HEK293 (cell line): ENCODE results near the gene FXN.
"Not testable (repeated sequence)": the region's sequence is repeated elsewhere in the genome, so short reads cannot be mapped to it uniquely, and the experiment has no call there.

Source experiments
- CTCF ChIA-PET: fragments of 350-600 bp; formaldehyde crosslinking; extraction: SDS; loops from one replicate; lab custom pipeline; 2021; ENCODE audit warnings: antibody characterized with exemption; lab: Yijun Ruan, JAX
- POLR2A ChIA-PET: fragments of 300-600 bp; formaldehyde crosslinking; extraction: SDS; loops from one replicate; lab custom pipeline; 2020; ENCODE audit warnings: antibody characterized with exemption, inconsistent platforms; lab: Yijun Ruan, JAX
- H3K27ac ChIP-seq: fragments of 200-500 bp; sonication (Bioruptor generic); 2 replicates; pipeline ENCODE4 v1.5.1; 2014; ENCODE audit warnings: low read depth, low read length, control low read depth, inconsistent platforms; ENCODE audit errors: extremely low read depth
- H3K36me3 ChIP-seq, 2 experiments: fragments of 200-500 bp in 1 of 2; sonication (Bioruptor generic) in 1 of 2; 1 replicate in 1 of 2; 2 replicates in 1 of 2; pipeline ENCODE4 v1.5.1; 2014 to 2017; ENCODE audit warnings: inconsistent platforms in 2 of 2, low read length in 2 of 2; ENCODE audit not compliant: control insufficient read depth in 2 of 2, insufficient read depth in 1 of 2
- H3K4me1 ChIP-seq: fragments of 200-500 bp; sonication (Bioruptor generic); 2 replicates; pipeline ENCODE4 v1.5.1; 2014; ENCODE audit warnings: mild to moderate bottlenecking, low read length, inconsistent platforms; ENCODE audit not compliant: control insufficient read depth, insufficient read depth
- H3K4me3 ChIP-seq: 2 replicates; pipeline ENCODE4 v1.5.1; 2011; ENCODE audit warnings: low read depth, mild to moderate bottlenecking, control low read depth, low read length, moderate library complexity
- H3K9me3 ChIP-seq: fragments of 200-500 bp; sonication (Bioruptor generic); 2 replicates; pipeline ENCODE4 v1.5.1; 2014; ENCODE audit warnings: low read depth, low read length, inconsistent platforms; ENCODE audit not compliant: control insufficient read depth, insufficient read depth
- GLI4 ChIP-seq: fragments of 450-650 bp; formaldehyde crosslinking; IDR thresholded peaks from 2 replicates; pipeline ENCODE4 v1.5.1; 2016; ENCODE audit warnings: missing biosample characterization, missing genetic modification characterization
- HOXC10 ChIP-seq: sonication (generic); formaldehyde crosslinking; IDR thresholded peaks from 2 replicates; pipeline ENCODE4 v1.8.1; 2023; ENCODE audit warnings: mild to moderate bottlenecking, missing genetic modification reagents
- KLF1 ChIP-seq: fragments of 450-650 bp; formaldehyde crosslinking; IDR thresholded peaks from 2 replicates; pipeline ENCODE4 v1.5.1; 2016; ENCODE audit warnings: missing biosample characterization, missing genetic modification characterization
- KLF16 ChIP-seq: fragments of 450-650 bp; formaldehyde crosslinking; IDR thresholded peaks from 2 replicates; pipeline ENCODE4 v1.5.1; 2017; ENCODE audit warnings: missing biosample characterization, missing genetic modification characterization
- OSR2 ChIP-seq: fragments of 450-650 bp; formaldehyde crosslinking; IDR thresholded peaks from 2 replicates; pipeline ENCODE4 v1.5.1; 2016; ENCODE audit warnings: missing biosample characterization, missing genetic modification characterization
- PRDM1 ChIP-seq: fragments of 450-650 bp; formaldehyde crosslinking; IDR thresholded peaks from 2 replicates; pipeline ENCODE4; 2016; ENCODE audit warnings: missing biosample characterization, missing genetic modification characterization
- ZEB2 ChIP-seq: fragments of 450-650 bp; formaldehyde crosslinking; IDR thresholded peaks from 2 replicates; pipeline ENCODE4 v1.5.1; 2016; ENCODE audit warnings: missing biosample characterization, missing genetic modification characterization
- ZNF121 ChIP-seq: fragments of 450-650 bp; formaldehyde crosslinking; IDR thresholded peaks from 2 replicates; pipeline ENCODE4 v1.5.1; 2016; ENCODE audit warnings: missing biosample characterization, missing genetic modification characterization
- ZNF133 ChIP-seq: fragments of 450-650 bp; formaldehyde crosslinking; IDR thresholded peaks from 2 replicates; pipeline ENCODE4 v1.5.1; 2016; ENCODE audit warnings: missing biosample characterization, missing genetic modification characterization
- ZNF157 ChIP-seq: fragments of 450-650 bp; formaldehyde crosslinking; IDR thresholded peaks from 2 replicates; pipeline ENCODE4 v1.5.1; 2016; ENCODE audit warnings: missing biosample characterization, missing genetic modification characterization
- ZNF311 ChIP-seq: fragments of 450-650 bp; formaldehyde crosslinking; IDR thresholded peaks from 2 replicates; pipeline ENCODE4 v1.5.1; 2017; ENCODE audit warnings: missing biosample characterization, missing genetic modification characterization, borderline replicate concordance
- ZNF366 ChIP-seq: fragments of 450-650 bp; formaldehyde crosslinking; conservative IDR thresholded peaks from 2 replicates; pipeline ENCODE4 v1.5.1; 2016; ENCODE audit warnings: missing biosample characterization, missing genetic modification characterization
- ZNF629 ChIP-seq: fragments of 450-650 bp; formaldehyde crosslinking; IDR thresholded peaks from 2 replicates; pipeline ENCODE4 v1.5.1; 2017; ENCODE audit warnings: missing biosample characterization, missing genetic modification characterization
- ZNF670 ChIP-seq: fragments of 450-650 bp; formaldehyde crosslinking; IDR thresholded peaks from 2 replicates; pipeline ENCODE4 v1.5.1; 2016; ENCODE audit warnings: missing biosample characterization, missing genetic modification characterization, low read depth
- ZSCAN16 ChIP-seq: fragments of 450-650 bp; formaldehyde crosslinking; IDR thresholded peaks from 2 replicates; pipeline ENCODE4 v1.5.1; 2016; ENCODE audit warnings: missing biosample characterization, missing genetic modification characterization
- TF ChIP-seq, protein P1 (sequence below): fragments of 450-650 bp; formaldehyde crosslinking; IDR thresholded peaks from 2 replicates; pipeline ENCODE4 v1.5.1; 2016; ENCODE audit warnings: missing biosample characterization, missing genetic modification characterization
- TF ChIP-seq, protein P2 (sequence below): IDR thresholded peaks from 2 replicates; pipeline ENCODE4 v1.6.1; 2011; ENCODE audit warnings: mild to moderate bottlenecking, low read depth, low read length, borderline replicate concordance

Gene FXN

DNA sequence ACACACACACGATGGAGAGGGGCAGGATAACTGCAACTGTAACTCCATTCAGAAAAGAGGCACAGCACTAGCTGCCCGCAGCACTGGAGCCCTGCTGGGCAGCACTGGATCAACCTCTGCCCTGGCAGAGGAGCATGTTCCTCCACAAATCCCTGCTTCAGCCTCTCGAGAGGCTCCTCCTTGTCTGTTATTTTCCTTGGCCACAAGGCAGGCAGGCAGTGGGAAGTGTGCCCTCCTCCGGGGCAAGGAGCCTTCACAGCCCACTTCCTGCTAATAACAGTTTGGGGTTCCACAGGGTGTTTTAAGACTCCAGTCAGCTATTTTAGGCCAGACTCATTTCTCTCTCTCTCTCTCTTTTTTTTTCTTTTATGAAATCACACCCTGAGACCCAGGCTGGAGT, 11.8 kb downstream of the FXN start:
- no peak for TF ChIP-seq ZNF133 (tag by site-specific recombination)
- TF ChIP-seq ZNF121 (tag by site-specific recombination), result no peak
- TF ChIP-seq, protein P1, sequence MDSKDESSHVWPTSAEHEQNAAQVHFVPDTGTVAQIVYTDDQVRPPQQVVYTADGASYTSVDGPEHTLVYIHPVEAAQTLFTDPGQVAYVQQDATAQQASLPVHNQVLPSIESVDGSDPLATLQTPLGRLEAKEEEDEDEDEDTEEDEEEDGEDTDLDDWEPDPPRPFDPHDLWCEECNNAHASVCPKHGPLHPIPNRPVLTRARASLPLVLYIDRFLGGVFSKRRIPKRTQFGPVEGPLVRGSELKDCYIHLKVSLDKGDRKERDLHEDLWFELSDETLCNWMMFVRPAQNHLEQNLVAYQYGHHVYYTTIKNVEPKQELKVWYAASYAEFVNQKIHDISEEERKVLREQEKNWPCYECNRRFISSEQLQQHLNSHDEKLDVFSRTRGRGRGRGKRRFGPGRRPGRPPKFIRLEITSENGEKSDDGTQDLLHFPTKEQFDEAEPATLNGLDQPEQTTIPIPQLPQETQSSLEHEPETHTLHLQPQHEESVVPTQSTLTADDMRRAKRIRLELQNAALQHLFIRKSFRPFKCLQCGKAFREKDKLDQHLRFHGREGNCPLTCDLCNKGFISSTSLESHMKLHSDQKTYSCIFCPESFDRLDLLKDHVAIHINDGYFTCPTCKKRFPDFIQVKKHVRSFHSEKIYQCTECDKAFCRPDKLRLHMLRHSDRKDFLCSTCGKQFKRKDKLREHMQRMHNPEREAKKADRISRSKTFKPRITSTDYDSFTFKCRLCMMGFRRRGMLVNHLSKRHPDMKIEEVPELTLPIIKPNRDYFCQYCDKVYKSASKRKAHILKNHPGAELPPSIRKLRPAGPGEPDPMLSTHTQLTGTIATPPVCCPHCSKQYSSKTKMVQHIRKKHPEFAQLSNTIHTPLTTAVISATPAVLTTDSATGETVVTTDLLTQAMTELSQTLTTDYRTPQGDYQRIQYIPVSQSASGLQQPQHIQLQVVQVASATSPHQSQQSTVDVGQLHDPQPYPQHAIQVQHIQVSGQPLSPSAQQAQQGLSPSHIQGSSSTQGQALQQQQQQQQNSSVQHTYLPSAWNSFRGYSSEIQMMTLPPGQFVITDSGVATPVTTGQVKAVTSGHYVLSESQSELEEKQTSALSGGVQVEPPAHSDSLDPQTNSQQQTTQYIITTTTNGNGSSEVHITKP (tag by site-specific recombination), result no peak
- no peak for TF ChIP-seq KLF1
- TF ChIP-seq OSR2 (tag by site-specific recombination), result no peak
- no peak for TF ChIP-seq ZEB2
- no peak for TF ChIP-seq GLI4 (tag by site-specific recombination)
- TF ChIP-seq PRDM1 (tag by site-specific recombination), result no peak
- TF ChIP-seq, protein P2, sequence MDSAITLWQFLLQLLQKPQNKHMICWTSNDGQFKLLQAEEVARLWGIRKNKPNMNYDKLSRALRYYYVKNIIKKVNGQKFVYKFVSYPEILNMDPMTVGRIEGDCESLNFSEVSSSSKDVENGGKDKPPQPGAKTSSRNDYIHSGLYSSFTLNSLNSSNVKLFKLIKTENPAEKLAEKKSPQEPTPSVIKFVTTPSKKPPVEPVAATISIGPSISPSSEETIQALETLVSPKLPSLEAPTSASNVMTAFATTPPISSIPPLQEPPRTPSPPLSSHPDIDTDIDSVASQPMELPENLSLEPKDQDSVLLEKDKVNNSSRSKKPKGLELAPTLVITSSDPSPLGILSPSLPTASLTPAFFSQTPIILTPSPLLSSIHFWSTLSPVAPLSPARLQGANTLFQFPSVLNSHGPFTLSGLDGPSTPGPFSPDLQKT, result no peak
- no peak for TF ChIP-seq ZNF157 (tag by site-specific recombination)
- peaks cover 3% of the 10 kb centered on the region; the same call in 1 of the 2 replicates for H3K4me1 ChIP-seq
- H3K4me3 ChIP-seq, result no peak overlapping the region
- no peak overlapping the region for H3K27ac ChIP-seq
- no peaks in the 10 kb centered on the region for H3K9me3 ChIP-seq
- ChIA-PET POLR2A (interaction anchor here (0.6 kb wide), 1 partner anchor 50 kb away, joined by 10 read pairs; no protein-coding TSS in a partner anchor), CTCF (interaction anchor here (1.1 to 13.2 kb wide), 3 partner anchors 9 to 148 kb away, joined by 4 to 209 read pairs (median 5); no protein-coding TSS in a partner anchor)
- peaks cover 0 to 43% of the 10 kb centered on the region in 2 experiments; a peak in 2 of 3 replicates for H3K36me3 ChIP-seq

DNA sequence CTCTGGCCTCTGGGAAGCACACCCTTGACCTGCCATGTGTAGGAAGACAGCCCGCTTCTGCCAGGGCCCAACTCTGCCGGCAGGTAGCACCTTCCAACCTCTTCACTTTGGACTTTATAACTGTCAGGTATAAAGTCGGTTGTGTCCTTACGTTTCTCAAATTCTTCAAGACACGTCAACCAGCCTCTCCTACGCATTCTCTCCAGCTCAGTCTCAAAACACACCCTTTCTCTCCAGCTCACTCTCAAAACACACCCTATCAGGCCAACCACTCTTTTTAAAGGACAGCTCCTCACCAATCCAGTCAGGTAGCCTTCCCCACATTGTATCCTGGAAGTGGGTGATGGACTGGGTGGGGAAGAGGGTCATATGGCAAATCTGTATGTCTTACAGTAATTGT, 13.5 kb downstream of the FXN start:
- CTCF ChIA-PET, result interaction anchor here (0.6 to 13.2 kb wide), 4 partner anchors 13 to 871 kb away, joined by 3 to 209 read pairs (median 6); partner anchors contain the start of gene FXN
- Histone ChIP-seq H3K27ac (no peak overlapping the region), H3K9me3 (no peaks in the 10 kb centered on the region), H3K4me1 (peaks cover 3% of the 10 kb centered on the region; the same call in 1 of the 2 replicates), H3K4me3 (no peak overlapping the region), H3K36me3 (peaks cover 0 to 48% of the 10 kb centered on the region in 2 experiments; a peak in 2 of 3 replicates)
- POLR2A ChIA-PET, result no interaction called here
- no peak for TF ChIP-seq KLF1
- TF ChIP-seq, protein P1 (tag by site-specific recombination), result no peak
- TF ChIP-seq ZNF629, result no peak
- TF ChIP-seq KLF16 (tag by site-specific recombination), result no peak
- no peak for TF ChIP-seq ZNF311
- no peak for TF ChIP-seq ZNF366 (tag by site-specific recombination)
- no peak for TF ChIP-seq HOXC10 (CRISPR knock-in tag)
- TF ChIP-seq ZSCAN16 (tag by site-specific recombination), result no peak
- no peak for TF ChIP-seq ZNF133 (tag by site-specific recombination)
- no peak for TF ChIP-seq ZNF670 (tag by site-specific recombination)
- TF ChIP-seq, all 188 proteins: peak for 0

DNA sequence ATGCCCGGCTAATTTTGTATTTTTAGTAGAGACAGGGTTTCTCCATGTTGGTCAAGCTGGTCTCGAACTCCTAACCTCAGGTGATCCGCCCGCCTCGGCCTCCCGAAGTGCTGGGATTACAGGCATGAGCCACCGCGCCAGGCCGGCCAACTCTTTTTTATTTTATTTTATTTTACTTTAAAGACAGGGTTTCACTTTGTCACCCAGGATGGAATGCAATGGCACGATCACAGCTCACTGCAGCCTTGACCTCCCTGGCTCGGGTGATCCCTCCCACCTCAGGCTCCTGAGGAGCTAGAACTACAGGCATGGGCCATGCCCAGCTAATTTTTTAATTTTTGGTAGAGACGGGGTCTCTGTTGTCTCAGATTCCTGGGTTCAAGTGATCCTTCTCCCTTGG, 15.4 kb downstream of the FXN start:
- H3K4me1 ChIP-seq, POLR2A ChIA-PET, H3K27ac ChIP-seq, H3K9me3 ChIP-seq, H3K4me3 ChIP-seq: not testable (repeated sequence)
- H3K36me3 ChIP-seq, result peaks cover 4 to 55% of the 10 kb centered on the region in 2 experiments; a peak in 2 of 3 replicates
- CTCF ChIA-PET, result interaction anchor here (0.6 to 13.2 kb wide), 3 partner anchors 39 to 401 kb away, joined by 3 to 209 read pairs (median 3); no protein-coding TSS in a partner anchor
